CD4-positive, alpha-beta T cell treated with Interleukin-10 for 1 hour (primary cell): ENCODE data around the gene SHB.

Experiments
- DNase-seq: peaks from one replicate; pipeline ENCODE4 v3.0.0-alpha.2; 2020

The SHB gene

DNA sequence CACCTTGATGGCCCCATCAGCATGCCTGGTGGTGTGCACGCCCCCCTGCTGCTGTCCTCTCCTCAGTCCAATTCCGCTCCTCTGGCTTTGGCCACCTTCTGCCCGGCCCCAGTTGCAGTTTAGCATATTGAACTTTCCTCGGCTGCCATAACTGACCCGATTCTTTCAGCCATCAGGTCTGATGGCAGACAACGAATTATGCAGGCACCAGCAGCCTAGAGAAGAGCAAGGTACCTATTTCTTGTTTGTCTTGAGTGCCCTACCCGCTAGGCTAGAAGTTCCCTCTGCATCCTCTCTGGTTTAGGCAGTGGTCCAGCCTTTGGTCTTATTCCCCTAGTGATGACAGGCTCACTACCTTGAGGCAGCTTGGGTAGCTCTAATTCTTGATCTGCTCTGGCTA, 122.1 kb downstream of the SHB start:
- no peak for DNase-seq

DNA sequence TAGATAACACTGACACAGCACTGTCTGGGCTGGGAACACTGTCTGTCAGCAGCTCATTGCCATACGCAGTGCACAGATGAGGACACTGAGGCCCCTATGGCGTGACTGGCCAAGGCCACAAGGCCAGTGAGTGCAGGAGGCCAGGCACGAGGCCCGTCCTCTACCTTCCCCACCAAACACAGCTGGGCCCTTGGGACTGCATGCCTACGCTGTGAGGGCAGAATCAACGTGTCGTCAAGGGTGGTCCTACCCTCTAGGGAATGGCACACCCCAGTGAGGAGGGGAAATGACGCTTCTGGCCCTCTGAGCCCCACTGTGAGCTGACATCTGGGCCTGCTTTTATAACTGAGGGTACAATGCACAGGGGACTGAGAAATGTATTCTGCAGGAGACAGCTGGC, 123.0 kb downstream of the SHB start:
- DNase-seq, result no peak

DNA sequence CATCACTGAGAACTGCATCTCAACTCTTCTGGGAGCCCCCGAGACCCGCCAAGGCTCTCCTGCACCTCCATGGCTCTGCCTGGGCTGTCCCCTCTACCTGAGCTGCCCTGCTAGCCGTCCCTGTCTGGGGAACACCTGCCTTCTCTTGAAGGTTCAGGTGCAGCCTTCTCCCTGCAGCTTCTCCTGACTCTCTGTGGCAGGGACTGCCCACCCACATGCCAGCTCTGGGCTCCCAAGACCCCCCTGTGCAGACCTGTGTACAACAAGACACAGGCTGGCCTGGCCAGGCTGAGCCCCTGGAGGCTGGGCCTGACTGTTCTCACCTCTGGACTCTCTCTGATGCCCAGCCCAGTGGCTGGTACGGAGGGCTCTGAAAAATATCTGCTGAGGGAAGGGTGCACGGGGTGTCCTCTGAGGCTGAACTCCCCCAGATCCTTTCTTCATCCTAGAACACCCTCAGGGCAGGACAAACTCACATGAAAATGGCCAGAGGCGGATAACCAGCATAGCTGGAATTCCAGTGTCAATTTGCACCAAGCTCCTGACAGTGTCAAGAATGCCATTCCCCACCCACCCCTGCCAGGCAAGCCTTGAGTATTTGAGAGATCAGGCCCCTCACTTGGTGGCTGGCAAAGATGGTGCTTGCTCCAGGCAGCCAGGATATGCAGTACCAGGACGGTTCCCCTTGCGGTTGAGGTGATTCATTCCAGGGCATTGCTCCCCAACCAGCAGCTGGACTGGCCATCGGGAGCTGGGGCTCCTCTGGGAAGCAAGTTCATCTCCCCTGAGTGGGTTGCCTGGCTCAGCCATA, 124.2 kb downstream of the SHB start:
- no peak for DNase-seq

DNA sequence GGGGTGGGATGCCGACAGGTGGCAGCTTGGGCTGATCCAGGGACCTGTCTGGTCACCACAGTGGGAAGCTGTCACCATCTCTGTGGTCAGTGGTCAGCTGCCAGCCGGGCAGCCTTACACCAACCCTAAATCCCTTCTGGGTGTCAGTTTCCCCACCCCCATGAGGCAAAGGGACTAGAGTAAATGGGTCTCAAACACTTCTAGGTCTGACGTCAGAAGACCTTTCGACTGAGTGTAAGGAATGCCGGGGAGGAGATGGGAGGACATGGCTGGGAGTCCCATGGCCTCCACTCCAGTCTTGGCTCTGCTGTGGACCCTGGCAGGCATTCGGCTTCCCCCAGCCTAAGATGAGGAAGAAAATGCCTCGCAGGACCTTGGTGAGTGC, 124.8 kb downstream of the SHB start:
- DNase-seq, result no peak

DNA sequence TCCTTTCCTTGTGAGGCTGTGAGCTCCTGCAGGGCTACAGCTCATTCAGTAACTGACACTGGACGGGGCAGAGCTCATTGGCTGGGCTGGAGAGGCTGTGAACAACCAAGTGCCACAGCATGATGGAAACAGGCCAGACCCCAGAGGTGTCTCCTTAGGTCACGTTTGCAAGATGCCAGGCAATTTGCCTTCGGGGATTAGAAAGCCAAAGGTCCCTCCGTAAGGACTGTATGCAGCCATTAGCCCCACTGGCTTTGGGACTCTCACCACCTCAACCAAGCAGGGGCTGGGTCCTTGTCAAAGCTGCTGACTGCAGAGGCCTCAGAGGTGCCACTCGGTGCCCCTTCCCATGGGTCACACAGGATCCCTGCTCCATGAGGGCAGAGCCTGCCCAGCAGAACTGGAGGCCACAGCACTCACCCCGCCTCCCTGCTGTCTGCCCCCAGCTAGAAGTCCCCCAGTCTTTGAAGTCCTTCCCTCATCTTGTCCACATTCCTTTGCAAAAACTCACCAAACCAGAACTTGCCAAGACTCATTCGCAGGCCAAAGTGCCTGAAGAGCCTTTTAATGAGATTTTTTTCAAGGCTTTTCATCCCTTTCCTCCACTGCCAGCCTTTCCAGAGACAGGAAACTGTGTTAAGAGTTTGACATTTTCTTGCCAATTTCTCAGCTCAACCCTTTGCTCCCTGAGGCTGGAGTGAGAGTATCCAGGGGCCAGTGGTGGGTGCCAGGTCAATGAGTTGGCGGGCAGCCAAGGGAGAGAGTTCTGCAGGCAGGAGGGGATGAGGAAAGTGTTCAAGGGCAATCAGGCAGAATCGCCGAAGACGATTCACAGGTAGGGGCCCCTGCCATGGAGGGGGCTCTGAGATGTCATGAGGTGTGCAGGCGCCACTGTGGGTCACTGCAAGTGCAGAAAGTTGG, 125.4 kb downstream of the SHB start:
- no peak for DNase-seq

DNA sequence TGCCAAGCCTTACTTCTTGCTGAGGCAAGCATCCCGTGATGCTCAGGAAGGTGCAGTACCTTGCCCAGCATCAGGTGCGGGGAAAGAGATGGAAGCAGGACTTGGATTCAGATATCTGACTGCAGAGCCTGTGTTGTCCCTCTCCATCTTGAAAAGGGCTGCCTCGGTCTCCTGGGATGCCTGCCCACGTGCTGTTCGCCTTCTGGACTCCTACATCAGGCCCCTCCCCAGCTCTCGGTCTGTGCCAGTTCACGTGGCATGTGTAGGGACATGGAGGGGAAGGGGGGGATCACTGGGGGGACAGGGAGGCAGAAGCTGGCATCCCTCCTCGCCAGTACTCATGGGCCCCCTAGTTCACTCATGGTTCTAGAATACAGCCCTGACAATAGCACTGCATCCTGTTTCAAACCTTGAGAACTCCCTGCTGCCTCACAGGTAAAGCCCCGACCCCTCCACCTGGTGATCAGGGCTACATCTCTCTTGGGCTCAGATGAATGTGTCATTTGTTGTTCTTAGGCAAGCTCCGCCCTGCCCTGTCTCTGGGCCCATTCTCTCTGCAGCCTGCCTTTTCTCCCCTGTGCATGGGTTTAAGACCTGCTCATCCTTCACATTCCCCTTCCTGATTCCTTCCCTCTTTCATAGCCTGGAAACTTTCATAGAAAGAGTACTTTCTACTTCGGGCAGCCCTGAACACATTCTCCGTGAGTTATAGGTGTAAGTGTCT, 126.2 kb downstream of the SHB start:
- no peak for DNase-seq

DNA sequence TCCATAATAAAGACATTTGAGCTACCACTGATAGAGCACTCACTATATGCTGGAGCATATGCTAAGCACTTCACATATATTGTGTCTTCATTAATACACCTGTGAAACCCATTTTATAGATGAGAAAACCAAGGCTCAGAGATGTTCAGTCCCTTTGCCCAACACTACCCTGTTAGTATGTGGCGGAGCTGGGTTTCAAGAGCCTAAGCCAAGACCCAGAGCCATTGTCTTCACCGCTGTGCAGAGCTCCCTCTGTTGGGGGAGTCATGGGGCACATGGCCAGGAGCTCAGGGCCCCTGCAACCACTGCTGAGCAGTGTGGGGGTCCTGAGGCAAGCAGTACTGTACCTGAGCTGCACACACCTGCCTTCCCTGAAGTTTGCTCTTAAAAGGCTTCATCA, 127.8 kb downstream of the SHB start:
- DNase-seq, result no peak

DNA sequence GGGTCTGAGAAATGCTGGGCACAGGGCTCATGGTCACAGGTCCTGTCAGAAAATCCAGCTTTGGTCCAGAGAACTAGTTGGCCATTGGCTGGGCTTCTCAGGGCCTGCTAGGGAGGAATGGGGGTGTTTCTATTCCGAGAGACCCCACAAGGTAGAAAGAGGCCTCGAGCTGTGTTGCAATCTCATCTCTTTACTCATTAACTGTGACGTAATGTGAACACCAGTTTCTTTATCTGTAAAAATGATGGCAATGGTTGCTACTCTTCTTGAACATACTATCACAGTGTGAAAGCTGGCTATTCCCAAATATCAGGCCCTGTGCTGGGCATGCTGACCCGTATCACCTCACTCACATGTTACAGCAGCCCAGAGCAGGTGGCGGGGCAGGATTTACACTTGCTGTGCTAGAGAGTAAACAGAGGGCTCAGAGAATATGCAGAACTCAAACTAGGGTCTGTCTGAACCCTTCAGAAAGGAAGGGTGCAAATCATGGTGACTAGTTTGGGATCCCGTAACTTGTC, 129.4 kb downstream of the SHB start:
- no peak for DNase-seq

DNA sequence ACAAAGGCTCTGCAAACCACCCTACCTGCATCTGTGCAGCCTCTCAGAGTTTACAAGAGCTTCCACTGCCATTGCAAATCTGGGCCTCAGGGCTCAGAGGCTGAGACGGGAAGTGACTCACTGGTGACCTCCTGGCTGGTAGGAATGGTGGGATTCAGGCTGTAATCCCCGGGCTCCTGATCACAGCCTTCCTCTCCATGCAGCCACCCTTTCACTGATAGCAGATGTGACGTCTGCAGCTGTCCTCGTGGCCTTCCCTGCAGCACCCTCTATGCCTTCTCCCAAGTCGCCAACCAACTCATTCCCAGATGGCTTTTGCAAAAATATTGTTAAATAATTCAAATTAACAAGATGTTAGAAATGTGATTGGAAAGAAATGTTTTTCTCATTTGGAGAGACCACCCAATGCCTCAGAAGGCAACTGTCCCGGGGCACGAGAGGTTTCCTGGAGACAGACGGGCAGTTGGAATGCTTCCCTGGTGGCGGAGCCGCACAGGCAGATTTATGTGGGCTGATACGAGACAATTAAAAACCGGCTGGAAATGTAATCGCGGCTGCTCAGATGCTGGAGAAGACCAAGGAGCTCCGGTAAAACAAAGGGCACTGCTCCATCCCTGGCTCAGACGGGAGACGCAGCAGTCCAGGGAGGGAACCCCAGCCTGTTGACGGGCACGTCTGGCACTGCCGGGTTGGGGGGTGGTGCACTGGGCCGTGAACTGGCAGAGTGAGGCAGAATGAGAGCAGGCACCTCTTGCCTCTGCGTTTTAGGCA, 130.7 kb downstream of the SHB start:
- DNase-seq, result no peak

DNA sequence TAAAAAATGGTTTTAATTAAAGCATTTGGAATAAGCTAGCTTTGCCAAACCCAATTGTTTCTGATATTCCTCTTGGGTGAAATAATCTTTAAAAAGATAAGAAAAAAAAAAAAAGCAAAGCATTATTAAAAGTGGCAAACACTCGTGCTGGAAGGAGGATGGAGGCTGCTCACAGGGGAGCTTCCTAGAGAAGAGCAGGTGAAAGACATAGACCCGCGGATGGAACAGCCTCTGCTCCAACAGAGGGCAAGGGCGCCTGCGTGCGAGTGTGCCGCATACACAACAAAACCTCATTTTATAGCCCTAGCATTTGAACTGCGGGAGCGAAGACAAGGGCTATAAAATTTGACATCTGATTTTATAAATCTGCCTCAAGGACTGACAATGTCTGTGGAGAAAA, 131.7 kb downstream of the SHB start:
- no peak for DNase-seq

DNA sequence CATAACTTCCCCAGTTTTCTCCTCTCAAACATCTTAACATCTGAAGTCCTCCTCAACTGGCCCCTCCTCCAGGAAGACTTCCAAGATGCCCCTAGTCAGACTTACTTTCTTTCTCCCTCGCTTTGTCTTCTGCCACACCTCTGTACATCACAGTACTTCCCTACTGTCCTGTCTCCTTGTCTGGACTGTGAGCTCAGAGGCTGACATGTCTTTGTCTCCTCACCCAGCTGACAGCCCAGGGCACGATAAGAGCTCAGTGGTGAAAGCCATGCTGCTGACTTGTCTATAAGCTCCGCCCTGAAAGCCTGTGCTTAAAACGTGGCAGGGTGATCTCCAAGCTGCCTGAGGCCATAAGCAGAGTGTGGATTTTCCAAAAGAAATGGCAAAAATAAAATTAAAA, 132.1 kb downstream of the SHB start:
- DNase-seq, result no peak

DNA sequence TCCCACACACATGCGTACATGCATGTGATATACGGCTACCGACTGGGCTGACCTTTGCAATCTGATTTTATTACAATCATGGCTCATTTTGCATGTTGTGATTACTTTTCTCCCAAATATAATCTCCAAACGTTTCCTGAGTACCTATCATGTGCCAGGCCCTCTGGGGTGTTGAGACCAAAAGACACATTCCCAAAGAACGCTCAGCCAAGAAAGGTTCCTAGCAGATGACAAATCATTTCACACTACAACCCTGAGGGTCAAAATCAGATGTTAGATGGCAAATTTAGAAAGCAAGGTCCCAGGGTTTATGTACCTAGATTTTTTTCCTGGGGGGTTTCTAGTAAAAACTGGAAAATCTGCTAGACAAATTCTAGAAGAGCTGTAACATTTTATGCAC, 132.7 kb downstream of the SHB start:
- DNase-seq, result no peak

DNA sequence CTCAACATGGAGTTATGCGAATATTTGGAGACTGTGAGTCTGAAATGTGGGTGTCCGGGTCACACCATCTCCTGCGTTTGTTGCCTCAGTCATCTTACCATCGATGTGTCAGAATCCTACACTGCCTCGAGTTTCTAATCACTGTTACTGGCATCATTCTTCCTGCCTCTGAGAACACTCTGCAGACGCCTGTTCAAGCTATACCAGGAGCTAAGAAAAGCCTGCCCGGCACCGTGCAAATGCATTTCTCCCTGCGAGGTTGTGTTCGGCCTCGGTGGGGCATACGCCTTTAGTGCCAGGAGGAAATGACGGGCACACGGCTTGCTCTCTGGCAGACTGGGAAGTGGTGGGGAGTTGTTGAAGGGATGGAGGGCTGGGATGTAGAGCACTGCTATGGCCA, 133.9 kb downstream of the SHB start:
- no peak for DNase-seq

DNA sequence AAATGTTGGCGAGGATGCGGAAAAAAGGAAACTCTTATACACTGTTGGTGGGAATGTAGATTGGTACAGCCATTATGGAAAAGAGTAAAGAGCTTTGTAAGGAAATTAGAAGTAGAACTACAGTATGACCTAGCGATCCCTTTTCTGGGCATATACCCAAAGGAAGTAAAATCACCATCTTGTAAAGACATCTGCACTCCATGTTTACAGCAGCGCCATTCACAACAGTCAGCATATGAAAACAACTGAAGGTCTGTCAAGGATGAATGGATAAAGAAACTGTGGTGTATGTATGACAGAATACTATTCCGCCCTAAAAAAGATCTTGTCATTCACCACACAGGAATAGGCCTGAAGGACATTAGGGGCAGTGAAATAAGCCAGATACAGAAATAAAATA, 137.4 kb downstream of the SHB start:
- no peak for DNase-seq

DNA sequence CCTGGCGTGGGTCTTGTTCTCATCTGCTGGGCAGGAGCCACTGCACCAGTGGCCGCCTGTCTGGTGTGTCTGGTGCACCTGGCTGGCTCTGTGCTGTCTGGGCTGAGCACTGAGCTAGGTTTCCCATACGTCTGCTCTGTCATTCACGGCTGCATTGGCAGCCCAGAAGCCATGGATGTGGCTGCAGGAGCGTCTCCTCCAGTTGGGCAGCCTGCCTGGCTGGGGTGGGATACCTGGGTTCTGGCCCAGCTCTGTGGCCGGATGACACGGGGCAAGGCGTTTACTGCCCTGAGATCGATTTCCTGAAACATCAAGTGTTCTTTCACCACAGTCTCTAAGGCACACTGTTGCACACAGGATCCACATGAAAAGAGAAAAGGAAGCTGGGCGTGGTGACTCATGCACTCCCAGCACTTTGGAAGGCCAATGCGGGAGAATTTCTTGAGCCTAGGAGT, 139.6 kb downstream of the SHB start:
- no peak for DNase-seq

DNA sequence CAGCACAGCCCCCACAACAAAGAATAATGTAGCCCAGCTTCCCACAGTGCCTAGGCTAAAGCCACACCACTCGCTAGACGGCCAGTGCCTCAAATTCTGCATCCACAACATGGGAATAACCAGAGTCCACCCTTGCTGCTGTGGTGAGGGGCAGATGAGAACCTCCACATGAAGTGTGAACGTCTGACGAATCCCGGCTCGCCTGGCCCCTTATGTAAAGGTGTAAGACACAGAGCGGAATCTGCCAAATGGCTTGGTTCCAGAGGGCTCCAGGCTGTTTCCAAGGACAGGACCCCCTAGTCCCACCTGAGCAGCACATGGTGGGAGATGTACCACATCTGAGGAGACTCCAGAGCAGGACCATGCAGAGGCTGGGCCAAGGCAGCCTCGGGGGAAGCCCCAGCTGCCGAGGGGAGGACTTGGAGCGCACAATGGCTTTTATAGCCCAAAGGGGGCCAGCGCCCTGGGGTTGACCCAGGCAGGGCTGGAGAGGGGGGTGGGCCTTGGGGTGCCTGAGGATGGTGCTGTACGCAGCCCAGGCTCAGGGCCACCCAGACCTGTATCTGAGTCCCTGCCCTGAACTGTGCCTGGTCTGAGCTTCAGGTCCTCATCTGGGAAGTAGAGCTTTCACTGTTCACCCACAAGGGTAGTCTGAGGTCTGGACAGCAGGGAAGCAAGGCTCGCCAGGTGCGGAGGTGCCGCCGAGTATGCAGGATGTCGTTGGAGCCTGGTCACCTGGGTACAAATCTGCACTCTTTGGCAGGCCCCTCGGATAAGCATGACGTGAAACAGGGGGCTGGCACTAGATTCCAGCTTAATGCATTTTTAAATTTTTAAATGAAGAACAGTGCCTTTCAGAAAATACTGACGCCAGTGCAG, 140.2 kb downstream of the SHB start:
- no peak for DNase-seq

DNA sequence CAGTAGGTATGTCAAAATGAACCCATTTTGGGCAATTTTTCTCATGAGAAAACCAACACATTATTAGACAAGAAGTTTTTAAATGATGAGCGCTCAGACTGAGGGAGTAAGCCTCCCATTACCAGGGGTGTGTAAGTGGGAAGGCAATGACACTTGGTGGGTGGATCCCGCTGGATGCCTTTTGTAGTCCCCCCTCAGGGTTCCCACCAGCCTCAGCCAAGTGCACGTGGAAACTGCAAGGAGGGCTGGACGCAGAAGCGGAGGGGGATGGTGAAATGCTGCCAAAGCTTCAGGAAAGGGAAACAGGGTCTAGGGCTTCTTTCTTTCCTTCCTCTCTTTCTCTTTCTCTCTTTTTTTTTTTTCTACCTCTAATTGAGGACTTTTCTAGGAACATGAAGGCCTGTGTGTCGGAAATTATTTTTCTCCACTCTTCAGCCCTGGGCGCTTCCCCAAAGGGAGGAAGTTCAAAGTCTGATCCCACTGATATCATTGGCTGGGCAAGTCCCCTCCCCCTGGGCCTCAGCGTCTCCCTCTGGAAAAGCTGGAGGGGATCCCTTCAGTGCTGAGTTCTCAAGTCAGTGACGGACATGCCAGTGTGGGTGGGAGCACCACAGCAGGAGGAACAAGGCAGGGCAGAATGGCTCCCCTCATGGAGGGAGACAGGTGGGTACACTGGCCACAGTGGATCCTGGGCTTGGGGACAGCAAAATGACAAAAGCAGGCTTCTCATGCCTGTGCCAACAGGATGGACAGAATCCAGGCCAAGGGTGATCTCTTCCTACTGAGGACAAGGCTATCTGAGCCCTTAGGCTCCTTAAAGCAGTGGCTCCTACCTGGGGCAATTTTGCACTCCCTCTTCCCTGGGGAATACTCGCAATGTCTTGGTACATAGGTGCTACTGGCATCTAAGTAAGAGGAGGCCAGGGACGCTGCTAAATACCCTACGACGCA, 141.2 kb downstream of the SHB start:
- DNase-seq, result no peak

DNA sequence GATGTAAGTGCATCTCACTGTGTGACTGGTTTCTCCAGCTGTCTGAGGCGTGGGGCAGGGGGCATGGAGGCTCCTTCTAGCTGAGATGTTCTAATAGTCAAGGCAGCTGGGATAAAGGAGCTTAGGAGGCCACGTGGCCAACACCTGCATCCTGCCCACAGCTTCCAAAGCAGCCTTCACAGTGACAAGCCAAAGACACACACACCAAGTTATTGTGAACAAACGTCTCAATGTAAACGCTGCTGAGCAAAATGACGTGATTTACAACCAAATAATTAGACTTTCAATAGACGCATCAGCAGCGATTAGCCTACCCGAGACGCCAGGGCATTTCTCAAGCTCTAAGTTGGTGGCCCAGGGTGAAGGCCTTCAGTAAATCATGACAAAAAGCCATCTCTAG, 141.9 kb downstream of the SHB start:
- DNase-seq, result no peak

DNA sequence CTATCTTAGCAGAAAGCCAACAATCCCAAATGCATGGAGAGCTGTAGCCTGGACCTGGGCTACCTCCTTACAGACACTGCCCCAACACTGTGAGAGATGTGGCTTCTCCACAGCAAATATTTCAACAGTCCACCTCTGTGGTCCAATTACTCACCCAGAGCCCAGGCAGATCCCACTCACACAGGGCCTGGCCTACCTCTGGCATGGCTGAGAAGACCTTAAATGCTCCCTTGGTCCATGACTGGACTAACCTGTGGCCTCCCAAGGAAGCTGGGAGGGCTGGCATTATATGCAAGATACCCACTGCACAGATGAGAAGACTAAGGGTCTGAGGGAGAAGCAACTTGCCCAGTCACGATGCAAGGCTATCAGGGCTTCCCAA, 142.3 kb downstream of the SHB start:
- DNase-seq, result no peak
